HG02938 (cell line): ENCODE data around the gene TMEM240.
"Not testable (repeated sequence)": the region's sequence is repeated elsewhere in the genome, so short reads cannot be mapped to it uniquely, and the experiment has no call there.

Experiments
- ATAC-seq: cut with Tn5 transposase; IDR thresholded peaks from one replicate; pipeline ENCODE4 v1.9.1; 2021; ENCODE audit warnings: mild to moderate bottlenecking, moderate library complexity; ENCODE audit not compliant: unreplicated experiment

TMEM240 gene

DNA sequence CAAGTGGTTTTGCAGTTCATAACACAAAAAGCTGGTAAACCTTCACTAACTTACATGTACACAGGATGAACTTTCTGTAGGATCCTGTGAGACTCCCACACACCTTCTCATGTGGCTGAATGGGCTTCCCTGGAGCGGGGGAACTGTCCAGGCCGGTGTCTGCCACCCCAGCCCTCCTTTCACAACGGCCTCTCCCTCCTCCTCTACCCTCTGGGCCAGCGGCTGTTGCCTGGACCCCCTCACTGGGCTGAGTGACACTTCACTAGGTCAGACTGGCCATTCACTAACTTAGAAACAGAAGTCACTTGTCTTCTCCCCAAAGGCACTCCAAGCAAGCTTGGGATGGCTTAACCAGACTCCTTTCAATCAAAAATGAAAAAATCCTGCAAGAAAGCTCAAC, 18.2 kb upstream of the TMEM240 start:
- no peak for ATAC-seq

DNA sequence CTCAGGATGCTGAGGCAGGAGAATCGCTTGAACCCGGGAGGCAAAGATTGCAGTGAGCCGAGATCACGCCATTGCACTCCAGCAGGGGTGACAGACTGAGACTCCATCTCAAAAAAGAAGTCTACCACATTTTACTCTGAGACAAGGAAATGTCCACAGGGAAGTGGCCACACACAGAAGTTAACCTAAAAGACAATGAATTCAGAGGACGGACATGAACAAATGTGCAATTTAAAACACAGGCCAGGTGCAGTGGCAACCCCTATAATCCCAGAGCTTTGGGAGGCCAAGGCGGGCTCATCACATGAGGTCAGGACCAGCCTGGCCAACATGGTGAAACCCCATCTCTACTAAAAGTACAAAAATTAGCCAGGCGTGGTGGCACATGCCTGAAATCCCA, 17.3 kb upstream of the TMEM240 start:
- ATAC-seq = not testable (repeated sequence)

DNA sequence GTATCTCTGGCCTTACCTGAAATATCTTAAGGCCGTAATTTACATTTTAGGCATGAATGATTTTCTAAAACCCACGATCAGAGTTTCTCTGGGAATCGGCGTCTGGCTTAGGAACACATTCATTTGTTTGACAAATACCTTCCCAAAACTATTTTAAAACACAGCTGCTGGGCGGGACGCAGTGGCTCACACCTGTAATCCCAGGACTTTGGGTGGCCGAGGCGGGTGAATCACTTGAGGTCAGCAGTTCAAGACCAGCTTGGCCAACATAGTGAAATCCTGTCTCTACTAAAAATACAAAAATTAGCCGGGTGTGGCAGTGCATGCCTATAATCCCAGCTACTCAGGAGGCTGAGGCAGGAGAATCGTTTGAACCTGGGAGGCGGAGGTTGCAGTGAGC, 16.5 kb upstream of the TMEM240 start:
- ATAC-seq = not testable (repeated sequence)

DNA sequence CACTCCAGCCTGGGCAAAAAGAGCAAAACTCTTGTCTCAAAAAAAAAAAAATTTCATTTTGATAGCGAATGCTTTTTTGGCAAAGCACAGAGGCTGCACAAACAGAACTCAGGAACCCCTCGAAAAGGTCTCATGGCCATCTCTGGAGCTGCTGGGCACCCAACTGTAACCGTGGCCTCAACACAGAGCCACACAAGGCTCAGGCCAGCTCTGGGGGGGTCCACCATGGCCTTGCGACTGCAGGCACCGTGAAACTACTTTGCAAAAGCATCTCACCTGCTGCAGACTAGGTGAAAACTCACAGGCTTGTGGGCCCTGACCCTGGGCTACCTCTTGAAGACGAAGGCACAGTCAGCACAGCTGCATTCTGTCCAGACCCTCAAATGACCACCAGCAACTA, 16.1 kb upstream of the TMEM240 start:
- no peak for ATAC-seq

DNA sequence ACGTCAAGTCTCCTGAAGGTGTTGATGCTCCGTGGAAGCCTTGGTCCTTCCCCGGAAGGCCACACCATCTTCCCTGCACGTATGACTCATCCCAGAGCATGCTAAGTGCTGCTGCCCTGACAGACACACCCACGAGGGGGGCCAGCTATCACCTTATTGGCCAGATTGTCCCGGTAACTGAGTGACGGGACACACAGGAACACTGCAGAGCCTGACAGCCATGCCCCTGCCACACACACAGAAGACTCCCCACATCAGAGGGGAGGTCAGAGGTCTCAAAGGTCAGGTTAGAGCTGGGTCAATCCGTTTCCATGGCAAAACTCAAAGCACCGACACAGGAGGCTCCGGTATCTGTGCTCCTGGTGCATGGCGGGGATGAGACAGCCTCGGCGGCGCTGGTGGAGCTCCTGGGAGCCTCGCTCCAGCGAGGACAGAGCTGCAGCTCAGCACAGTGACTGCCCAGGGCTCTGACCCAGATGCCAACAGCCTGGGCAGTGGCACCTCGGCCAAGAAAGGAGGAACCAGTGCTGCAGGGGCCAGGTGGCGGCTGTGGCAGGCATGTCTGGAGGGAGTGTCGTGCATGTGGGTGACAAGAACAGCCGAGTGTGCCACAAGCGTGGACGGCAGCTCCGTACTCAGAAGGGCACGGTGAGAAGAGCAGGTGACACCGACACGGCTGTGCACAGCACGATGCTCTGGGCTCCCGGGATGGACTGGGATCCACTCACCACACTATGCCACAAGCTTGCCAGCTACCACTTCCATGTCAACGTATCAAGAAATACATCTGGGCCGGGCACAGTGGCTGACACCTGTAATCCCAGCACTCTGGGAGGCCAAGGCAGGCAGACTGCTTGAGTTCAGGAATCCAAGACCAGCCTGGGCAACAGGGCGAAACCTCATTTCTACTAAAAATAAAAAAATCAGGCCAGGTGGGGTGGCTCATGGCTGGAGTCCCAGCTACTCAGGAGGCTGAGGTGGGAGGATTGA, 14.8 kb upstream of the TMEM240 start:
- ATAC-seq = no peak

DNA sequence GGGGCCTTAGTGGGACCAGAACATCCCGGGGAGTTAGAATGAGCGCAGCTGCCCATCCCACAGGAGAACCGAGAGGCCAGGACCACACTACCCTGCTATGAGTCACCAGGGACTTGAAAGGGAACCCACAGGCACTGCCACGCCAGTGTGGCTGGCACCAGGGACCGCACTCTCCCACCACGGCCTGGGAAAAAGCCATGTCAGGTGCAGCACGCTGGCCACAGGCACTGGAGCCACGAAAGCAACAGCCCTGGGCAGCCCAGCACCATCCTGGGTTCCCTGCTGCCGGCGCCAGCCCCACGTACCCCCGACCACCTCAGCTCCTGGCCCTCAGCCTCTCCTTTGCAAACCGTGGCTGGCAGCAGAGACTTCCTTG, 14.1 kb upstream of the TMEM240 start:
- no peak for ATAC-seq

DNA sequence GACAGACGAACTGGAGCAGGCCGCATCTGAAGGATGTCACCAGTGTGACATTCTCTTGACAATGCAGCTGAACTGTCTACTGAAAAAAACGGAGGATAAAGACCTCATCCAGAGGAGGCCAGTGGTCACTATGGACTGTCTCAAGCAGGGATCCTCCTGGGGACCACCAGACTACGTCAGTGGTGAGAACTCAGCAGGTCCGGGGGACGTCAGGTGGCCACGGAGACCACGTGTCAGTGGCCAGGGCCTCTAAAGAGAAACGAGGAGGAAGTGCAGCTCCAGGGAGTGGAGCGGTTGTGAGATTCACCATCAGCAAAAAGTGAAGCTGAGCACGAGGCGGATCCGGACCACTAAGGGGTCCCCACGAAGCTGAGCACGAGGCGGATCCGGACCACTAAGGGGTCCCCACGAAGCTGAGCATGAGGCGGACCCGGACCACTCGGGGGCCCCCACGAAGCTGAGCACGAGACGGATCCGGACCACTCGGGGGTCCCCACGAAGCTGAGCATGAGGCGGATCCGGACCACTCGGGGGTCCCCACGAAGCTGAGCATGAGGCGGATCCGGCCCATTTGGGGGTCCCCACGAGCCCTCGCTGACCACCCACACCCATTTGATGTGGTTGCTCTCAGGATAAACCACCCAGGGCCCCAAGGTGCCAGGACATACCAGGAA, 13.5 kb upstream of the TMEM240 start:
- no peak for ATAC-seq

DNA sequence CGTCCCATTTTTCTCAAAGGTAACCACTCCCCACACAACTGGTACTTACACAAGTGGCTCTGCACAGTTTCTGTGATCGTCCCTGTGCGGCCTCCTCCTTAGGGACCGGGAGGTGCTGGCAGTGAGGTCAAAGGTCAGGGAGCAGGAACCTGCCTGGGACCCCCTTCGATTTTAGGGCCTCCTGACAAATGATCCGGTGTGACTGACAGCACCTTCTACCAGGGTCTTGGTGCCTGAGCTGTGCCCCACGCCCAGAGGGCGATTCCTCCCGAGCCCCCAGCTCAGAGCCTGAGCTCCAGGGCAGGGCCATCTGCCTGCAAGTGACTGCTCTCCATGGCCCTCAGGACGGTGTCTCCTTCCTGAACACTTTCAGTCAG, 11.8 kb upstream of the TMEM240 start:
- ATAC-seq = no peak

DNA sequence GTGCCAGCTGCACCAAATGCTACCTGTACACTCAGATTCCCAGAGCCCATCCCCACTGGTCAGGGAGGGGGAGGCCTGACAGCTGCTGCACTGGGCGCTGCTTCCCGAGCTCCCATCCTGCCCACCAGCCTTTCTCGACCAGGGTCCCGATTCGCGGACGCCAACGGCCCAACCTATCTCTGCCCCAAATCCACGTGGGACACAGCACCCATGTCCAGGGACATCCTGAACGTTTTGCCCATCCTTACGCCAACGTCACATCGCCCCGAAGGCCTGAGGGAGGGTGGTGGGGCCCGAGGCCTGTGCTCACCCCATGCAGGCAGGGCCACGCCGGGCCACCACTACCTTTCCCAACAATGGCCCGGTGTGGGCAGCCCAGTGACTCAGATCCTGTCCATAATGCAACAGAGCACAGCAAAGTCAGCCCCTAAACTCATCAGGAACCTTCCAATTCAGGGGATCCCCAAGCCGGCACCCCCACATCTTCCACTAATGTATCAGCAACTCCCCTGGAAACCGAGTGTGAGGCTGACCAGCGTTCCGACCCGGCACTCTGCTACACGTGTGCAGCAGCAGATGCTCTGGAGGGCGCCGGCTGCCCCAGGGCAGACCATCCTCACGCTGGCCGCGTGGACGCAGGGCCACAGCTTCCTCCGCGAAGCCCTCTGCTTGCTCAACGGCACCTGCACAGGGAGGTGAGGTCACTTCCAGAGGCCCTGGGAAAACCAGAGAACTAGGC, 11.3 kb upstream of the TMEM240 start:
- ATAC-seq = no peak

DNA sequence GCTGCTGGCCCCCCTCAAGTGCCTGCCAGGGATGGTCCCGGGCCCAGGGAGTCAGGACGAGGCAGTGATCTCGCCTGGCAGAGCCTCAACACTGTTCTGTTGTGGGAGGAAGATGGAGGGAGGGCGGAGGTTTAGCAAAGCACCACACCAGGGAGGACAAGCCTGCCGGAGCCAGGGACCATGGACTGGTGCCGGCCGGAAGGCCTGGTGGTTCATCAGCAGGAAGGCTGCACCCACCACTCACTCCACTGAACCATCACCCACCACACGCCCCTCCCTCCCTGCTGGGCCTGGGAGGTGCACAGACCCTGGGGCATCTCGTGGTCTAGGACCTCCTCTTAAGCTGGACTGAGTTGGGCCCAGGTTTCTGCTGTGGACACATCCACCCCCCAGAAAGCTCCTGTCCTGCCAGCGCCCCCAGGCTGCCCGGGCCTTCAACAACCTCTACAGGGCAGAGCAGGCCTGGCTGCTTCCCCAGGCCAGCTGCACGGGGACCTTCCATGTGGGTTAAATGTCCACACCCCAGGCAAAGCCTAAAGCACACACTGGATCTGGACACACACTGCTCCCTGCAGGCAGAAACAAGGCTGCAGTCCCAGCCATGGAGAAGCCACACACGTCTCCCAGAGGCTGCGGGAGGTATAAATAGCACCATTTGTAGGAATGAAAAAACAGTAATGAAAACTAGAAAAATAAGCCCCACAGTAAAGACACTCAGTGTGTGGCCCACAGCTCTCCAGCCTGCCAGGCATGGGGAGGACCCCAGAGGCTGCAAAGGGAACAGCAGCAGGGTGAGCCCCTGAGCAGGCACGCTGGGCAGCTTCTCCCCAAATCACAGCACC, 10.4 kb upstream of the TMEM240 start:
- ATAC-seq = no peak

DNA sequence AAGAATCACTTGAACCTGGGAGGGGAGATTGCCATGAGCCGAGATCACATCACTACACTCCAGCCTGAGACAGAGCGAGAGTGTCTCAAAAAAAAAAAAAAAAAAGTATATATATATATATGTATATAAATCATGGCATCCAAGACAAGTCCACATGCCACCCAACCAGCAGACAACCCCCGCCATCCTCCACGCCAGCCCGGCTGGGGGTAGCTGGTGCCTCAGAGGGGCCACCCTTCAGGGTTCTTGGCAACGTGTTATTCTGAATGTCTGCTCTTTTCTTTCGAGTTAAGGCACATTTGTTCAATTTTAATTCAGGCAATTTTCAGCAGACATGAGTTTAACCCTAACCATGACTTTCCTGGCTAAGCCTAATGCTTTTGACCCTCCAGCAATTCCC, 9.7 kb upstream of the TMEM240 start:
- no peak for ATAC-seq

DNA sequence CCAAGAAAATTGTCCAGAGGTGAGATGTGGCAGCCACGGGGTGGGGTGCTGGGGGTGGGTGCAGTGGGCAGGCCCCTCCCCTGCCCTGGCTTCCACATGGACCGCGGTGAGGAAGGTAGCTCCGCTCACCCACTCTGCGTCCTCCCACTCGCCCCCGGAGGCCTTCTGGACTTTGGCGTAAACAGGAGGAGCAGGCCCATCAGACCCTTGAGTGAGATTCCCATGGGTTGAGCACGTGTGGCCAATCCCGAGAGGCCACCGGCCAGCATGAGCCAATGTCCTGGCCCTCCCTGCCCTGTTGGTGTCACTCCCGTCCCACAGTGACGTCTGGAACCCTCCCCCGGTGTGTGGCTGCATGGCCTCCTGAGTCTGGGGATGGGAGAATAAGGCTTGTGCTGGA, 8.2 kb upstream of the TMEM240 start:
- no peak for ATAC-seq

DNA sequence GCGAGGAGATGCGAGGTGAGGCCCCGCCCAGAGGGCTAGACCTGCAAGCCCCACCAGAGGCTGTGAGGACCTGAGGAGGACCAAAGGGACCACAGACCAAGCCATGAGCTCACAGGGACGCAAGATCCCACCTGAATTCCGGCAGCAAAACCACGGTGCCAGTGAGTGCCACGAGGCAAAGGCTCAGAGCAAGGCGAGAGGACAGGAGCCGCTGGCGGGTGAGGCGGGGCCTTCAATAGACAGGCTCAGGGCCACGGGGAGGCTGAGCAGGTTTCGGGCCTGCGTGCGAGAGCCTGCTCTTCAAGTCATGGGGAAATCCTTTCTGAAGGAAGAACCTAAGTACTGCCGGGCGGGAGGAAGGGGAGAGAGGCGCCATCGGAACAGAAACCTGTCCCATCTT, 7.1 kb upstream of the TMEM240 start:
- no peak for ATAC-seq

DNA sequence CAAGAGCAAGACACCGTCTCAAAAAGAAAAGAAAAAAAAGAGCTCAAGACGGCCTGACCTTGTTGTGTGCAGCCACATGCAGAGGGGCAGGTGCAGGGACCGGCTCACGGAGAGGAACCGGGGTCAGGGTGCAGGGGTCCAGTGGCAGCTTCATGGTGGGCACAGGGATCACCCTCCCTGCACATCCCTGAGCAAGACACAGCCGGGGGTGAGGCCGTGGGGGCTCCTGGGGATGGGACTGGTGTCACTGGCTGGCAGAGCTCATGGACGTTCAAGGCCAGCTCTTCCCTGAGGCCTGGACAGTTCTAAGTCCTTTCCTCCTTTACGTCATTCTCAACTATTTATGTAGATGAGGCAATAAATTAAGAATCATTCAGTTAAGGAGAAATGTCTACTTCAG, 6.6 kb upstream of the TMEM240 start:
- no peak for ATAC-seq

DNA sequence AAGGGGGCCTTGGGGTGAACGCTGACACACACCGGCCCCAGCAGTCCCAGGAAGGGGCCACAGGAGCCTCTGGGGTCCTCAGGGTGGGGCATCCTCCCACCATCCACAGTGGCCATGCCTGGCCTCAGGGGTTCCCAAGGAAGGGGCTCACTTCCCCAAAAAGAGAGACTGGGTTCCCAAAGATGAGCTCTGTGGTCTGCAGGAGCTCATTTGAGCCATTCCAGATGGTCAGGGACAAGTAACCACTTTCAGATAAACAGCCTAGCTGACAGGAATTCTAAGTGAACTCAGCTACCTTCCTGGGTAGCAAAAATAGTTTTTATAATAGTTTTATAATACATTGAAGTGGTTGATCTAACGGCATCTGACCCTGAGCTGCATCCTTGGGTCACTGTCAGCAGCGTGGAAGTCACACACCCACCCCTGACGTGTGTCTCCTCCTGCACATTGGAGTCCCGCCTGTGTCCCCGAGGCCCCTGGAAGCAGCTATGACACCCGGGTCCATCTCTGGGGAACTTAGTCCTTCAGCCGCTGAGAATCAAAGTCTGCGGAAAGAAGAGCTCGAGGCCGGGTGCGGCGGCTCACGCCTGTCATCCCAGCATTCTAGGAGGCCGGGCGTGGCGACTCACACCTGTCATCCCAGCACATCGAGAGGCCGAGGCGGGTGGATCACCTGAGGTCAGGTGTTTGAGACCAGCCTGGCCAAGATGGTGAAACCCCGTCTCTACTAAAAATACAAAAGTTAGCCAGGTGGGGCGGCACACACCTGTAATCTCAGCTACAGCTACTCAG, 5.7 kb upstream of the TMEM240 start:
- ATAC-seq = no peak

DNA sequence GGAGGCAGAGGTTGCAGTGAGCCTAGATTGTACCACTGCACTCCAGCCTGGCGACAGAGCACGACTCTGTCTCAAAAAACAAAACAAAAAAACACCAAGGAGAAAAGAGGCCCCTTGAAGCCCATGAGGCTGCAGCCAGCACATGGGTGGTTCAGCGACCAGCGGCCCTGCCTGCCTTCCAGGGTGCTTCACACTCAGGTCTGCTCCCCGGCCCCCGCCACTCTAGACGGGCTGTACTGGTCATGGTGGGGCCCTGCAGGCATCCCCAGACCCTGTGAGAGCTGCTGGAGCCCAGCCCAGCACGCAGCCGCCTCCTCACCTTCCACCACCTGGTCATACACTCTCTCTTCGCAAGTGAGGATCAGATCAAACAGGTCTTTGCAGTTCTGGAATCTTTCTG, 4.1 kb upstream of the TMEM240 start:
- no peak for ATAC-seq

DNA sequence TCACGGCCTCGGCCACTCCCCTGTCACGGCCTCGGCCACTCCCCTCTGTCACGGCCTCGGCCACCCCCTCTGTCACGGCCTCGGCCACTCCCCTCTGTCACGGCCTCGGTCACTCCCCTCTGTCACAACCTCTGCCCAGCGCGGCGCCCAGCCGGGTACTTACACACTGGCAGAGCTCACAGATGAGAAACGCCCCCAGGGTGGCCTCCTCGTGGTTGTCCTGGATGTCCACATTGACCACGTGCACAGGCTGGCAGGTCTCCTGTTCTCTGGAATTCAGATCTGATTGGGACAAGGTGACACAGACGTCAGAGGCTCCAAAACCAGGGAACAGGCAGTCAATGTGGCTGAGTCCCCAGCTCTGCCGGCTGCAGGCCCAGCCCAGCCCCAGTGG, 3.3 kb upstream of the TMEM240 start:
- ATAC-seq = no peak

DNA sequence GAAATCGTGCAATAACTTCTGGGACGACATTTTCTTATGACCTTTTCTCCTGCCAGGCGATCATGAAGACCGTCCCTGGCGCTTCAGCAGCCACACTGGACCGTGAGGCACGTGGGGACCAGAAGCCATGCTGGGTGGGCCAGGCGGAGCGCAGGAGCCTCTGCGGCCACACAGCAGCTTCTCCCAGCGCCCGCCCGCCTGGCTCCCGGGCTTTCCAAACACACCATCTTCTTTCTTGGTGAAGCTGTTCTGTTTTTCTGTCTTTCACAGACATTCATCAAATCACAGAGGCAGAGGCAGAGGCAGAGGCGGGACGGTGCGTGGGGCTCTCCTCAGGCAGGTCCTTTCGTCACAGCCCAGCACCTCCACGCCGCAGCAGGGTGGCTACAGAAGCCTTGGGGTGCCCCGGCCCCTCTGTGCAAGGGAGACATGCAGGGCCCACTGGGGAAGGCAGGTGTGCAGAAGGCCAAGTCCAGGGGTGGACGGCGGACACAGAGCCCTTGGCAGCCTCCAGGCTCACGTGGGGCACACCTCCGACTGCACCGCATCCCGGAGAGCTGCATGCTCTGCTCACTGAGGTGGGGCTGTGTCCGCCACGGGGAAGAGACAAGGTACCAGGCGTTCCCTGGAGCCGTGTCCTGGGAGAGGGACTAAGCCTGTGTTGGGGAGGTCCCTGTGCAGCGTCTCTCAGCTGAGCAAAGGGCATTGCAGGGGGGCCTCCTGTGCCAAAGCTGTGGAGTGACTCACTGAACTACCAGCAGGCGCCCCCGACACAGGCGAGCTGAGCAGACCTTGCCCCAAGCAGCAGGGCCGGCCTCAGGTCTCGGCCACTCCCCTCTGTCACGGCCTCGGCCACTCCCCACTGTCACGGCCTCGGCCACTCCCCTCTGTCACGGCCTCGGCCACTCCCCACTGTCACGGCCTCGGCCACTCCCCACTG, 2.6 kb upstream of the TMEM240 start:
- ATAC-seq = no peak
